H1 (cell line): Measurements from ENCODE around the gene SPACA9. TPM values are rescaled to one million over a fixed set of nuclear protein-coding genes. Genes with fewer than 3 reads are reported as not detected.

ENCODE experiments used
- ASH2L ChIP-seq: fragments of 200-600, 300-600 bp; sonication (generic); IDR thresholded peaks from one replicate; pipeline ENCODE4 v1.7.1; 2017; ENCODE audit warnings: low read length
- CEBPB ChIP-seq: IDR thresholded peaks from 2 replicates; pipeline ENCODE4 v1.6.1; 2012; ENCODE audit warnings: low read depth, low read length
- CHD2 ChIP-seq: IDR thresholded peaks from 2 replicates; pipeline ENCODE4 v1.6.1; 2012; ENCODE audit warnings: low read length, improper control_type of control experiment
- CHD7 ChIP-seq: fragments of 300-600 bp; sonication (generic); IDR thresholded peaks from 2 replicates; pipeline ENCODE4 v1.7.1; 2012; ENCODE audit warnings: low read length, moderate library complexity, mild to moderate bottlenecking, inconsistent platforms; ENCODE audit not compliant: insufficient replicate concordance
- CTBP2 ChIP-seq: IDR thresholded peaks from 2 replicates; pipeline ENCODE4 v1.7.0; 2011; ENCODE audit warnings: borderline replicate concordance, mild to moderate bottlenecking, moderate library complexity, mixed read lengths, low read length; ENCODE audit not compliant: insufficient read depth, insufficient read length
- EGR1 ChIP-seq: IDR thresholded peaks from 2 replicates; pipeline ENCODE4 v1.6.1; 2011; ENCODE audit warnings: low read depth, low read length, borderline replicate concordance
- RAD21 ChIP-seq, 2 experiments: IDR thresholded peaks in 1 of 2; conservative IDR thresholded peaks in 1 of 2; 2 replicates each; pipeline ENCODE4 v1.6.1; 2011; ENCODE audit warnings: low read depth in 2 of 2, low read length in 2 of 2, improper control_type of control experiment in 1 of 2, inconsistent platforms in 1 of 2, mild to moderate bottlenecking in 1 of 2, moderate library complexity in 1 of 2
- TCF12 ChIP-seq: IDR thresholded peaks from 2 replicates; pipeline ENCODE4 v1.6.1; 2011; ENCODE audit warnings: low read depth, mild to moderate bottlenecking, low read length
- polyA plus RNA-seq, 7 experiments: library from polyadenylated mRNA; depleted of rRNA in 3 of 7; stranded (reverse) in 5 of 7; unstranded in 2 of 7; fragments of >200 nt in 5 of 7; fragments of 200-250 nt in 2 of 7; gene quantifications; 1 replicate in 5 of 7; 2 replicates in 1 of 7; 4 replicates in 1 of 7; pipeline versions ENCODE4 v1.2.1 to v1.2.3, GENCODE V29; 2011 to 2013; ENCODE audit warnings: missing spikeins in 2 of 7, mixed read lengths in 2 of 7
- total RNA-seq: library from RNA; stranded (reverse); fragmentation: NEBNext Ultra II Directional; extraction: Animal tissue kit (Norgen Biotek cat#: 25700); gene quantifications from 2 replicates; pipeline ENCODE4 v1.2.1, GENCODE V29; 2021

Gene SPACA9
- total and polyA plus RNA-seq, 2 of the 8 experiments (the other 6 are each of a cell fraction or from before 2014, with no cell fraction given), result 0.63 to 1.3 TPM

GRCh38 chr9:132875159-132875558 lies 3.5 kb upstream of the SPACA9 start (continued):
- TF ChIP-seq CHD7, result no peak
- TF ChIP-seq RAD21 (IDR thresholded peaks at IDR 0.05 in 1 of 2, conservative IDR thresholded peaks at IDR 0.05 in 1 of 2; ENCODE audit: low read depth in 2 of 2, low read length in 2 of 2), result no peak
- no peak for TF ChIP-seq CTBP2
- no peak for TF ChIP-seq ASH2L
- no peak for TF ChIP-seq TCF12
- no peak for TF ChIP-seq CEBPB
- no peak for TF ChIP-seq EGR1
- TF ChIP-seq CHD2, result no peak
